Measurements from ENCODE around the gene RELA. TPM values are rescaled to one million over a fixed set of nuclear protein-coding genes. Genes with fewer than 3 reads are reported as not detected.

Gene RELA
- total and polyA plus RNA-seq, 2 experiments from 2014 or later: 18.5 to 22.8 TPM

- TF ChIP-seq ZNF462 (CRISPR knock-in tag; IDR thresholded peaks at IDR 0.05) (no peak), POLR2AphosphoS5 (IDR thresholded peaks at IDR 0.05; ENCODE audit: low read depth) (no peak), CTCF (conservative IDR thresholded peaks at IDR 0.05; ENCODE audit: low read depth in 2 of 2) (no peak)
Measured at GRCh38 chr11:65701686-65702085, 39.0 kb upstream of the RELA start (continued).

- DNase-seq (ENCODE audit: low spot score) (no peak), ATAC-seq (no peak)
- H3K36me3 Mint-ChIP-seq (ENCODE audit: low read depth): no peaks in the 10 kb centered on the region
- H3K4me3 Mint-ChIP-seq: no peak overlapping the region
- no peak overlapping the region for H3K27ac Mint-ChIP-seq
- Histone ChIP-seq H3K79me2 (replicated peaks; ENCODE audit: insufficient read depth) (no peaks in the 10 kb centered on the region), H2AFZ (no peak overlapping the region), H4K20me1 (replicated peaks; ENCODE audit: insufficient read depth) (no peaks in the 10 kb centered on the region), H3K27me3 (ENCODE audit: insufficient read depth) (no peaks in the 10 kb centered on the region), H3K27ac (ENCODE audit: low read depth) (no peak overlapping the region), H3K4me2 (no peak overlapping the region), H3F3A (replicated peaks; ENCODE audit: low read depth) (no peaks in the 10 kb centered on the region), H3K4me1 (ENCODE audit: insufficient read depth) (no peaks in the 10 kb centered on the region), H3K4me3 (no peak overlapping the region), H3K36me3 (ENCODE audit: insufficient read depth) (no peaks in the 10 kb centered on the region), H3K9me2 (ENCODE audit: insufficient read depth) (no peaks in the 10 kb centered on the region; the same call in 1 of the 2 replicates)
- peaks cover 6% of the 10 kb centered on the region for H3K27me3 Mint-ChIP-seq (ENCODE audit: insufficient read depth, low read depth, poor library complexity)
- H3K4me1 Mint-ChIP-seq: no peaks in the 10 kb centered on the region
- H3K9me3 Mint-ChIP-seq: peaks cover 12% of the 10 kb centered on the region
- TF ChIP-seq STAT1 (IDR thresholded peaks at IDR 0.05; ENCODE audit: unreplicated experiment) (no peak), ETS1 (IDR thresholded peaks at IDR 0.05) (no peak), NANOG (IDR thresholded peaks at IDR 0.05; ENCODE audit: borderline replicate concordance) (no peak), ZNF114 (CRISPR knock-in tag; IDR thresholded peaks at IDR 0.05) (no peak), POLR2AphosphoS5 (IDR thresholded peaks at IDR 0.05; ENCODE audit: low read depth) (no peak), EZH2phosphoT487 (IDR thresholded peaks at IDR 0.05; ENCODE audit: unreplicated experiment) (no peak), CREB1 (CRISPR knock-in tag; IDR thresholded peaks at IDR 0.05; ENCODE audit: low read depth) (no peak)
Measured at GRCh38 chr11:65700399-65700798, 37.7 kb upstream of the RELA start.
